Prostate gland (tissue), 2 donors: Measurements from ENCODE around the gene GRPEL1.
"Not testable (repeated sequence)": the region's sequence is repeated elsewhere in the genome, so short reads cannot be mapped to it uniquely, and the experiment has no call there.

Source experiments
- CTCF ChIP-seq, 4 experiments: fragments of 200-600 bp in 2 of 4; fragments of 450-650 bp in 2 of 4; sonication (generic) in 2 of 4; IDR thresholded peaks; 1 replicate in 3 of 4; 2 replicates in 1 of 4; pipeline ENCODE4 v1.5.1; 2016 to 2019; ENCODE audit warnings: antibody characterized with exemption in 4 of 4, mild to moderate bottlenecking in 2 of 4, moderate library complexity in 2 of 4
- POLR2A ChIP-seq: fragments of 450-650 bp; IDR thresholded peaks from one replicate; pipeline ENCODE4 v1.6.1; 2016; ENCODE audit warnings: antibody characterized with exemption, mild to moderate bottlenecking

GRCh38 chr4:7079909-7080308 lies 12.0 kb upstream of the GRPEL1 start:
- not testable (repeated sequence) for TF ChIP-seq CTCF (IDR thresholded peaks at IDR 0.05); POLR2A
